AG09309 (cell line): Measurements from ENCODE around the gene CIAPIN1.

Experiments used
- DNase-seq: peaks from one replicate; pipeline ENCODE4 v3.0.0-alpha.2; 2010; ENCODE audit warnings: low read depth
- H3K4me3 ChIP-seq: 2 replicates; pipeline ENCODE4 v1.5.1; 2011; ENCODE audit warnings: mild to moderate bottlenecking, low read depth, low read length, moderate library complexity; ENCODE audit not compliant: control insufficient read depth
- TF ChIP-seq, protein P1 (sequence below): IDR thresholded peaks from 2 replicates; pipeline ENCODE4 v1.5.1; 2011; ENCODE audit warnings: mild to moderate bottlenecking, low read depth, low read length, inconsistent platforms; ENCODE audit not compliant: insufficient read depth, control insufficient read depth; ENCODE audit errors: missing control alignments

The CIAPIN1 gene

DNA sequence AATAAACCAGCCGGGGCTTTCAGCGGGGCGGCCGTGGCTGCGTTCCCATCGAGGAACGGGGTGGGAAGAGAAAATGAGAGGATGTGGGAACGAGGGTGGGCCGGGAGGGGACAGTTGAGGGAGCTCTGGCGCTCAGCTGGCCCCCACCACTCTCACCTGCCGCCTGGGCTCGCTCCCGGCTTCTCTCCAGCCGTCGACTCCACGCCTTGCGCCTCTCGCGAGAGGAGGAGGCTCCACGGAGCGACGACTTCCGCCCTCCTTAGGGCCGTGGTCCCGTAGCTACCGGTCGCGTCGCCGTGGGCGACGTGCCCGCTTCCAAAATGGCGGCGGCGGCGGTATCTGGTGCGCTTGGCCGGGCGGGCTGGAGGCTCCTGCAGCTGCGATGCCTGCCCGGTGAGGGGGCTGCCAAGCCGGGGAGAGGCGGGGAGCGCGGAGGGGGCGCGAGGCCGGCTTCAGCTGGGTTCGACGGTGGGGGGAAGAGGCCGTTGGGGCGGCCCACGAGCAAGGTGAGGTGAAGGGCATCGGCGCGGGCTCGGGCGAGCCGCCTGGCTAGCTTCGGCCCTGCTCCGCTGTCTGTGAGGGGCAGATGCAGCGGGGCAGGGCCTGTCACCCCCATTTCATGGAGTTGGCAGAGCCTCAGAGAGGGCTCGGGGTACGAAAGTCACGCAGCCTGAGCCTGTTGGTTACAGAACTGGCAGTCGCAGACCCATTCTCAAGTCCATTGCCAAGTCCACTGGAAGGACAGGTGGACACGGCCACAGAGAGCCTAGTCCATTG is at the start of gene CIAPIN1, which contains the start of gene COQ9:
Gene CIAPIN1, minus strand, starts transcription at position 200 of the 777 bp plus-strand sequence. CDS start 6,457 bp downstream, outside the sequence.
Gene COQ9, plus strand, starts transcription at position 294 of the 777 bp plus-strand sequence. Its CDS starts 27 bp downstream, at position 321.
- TF ChIP-seq, protein P1, sequence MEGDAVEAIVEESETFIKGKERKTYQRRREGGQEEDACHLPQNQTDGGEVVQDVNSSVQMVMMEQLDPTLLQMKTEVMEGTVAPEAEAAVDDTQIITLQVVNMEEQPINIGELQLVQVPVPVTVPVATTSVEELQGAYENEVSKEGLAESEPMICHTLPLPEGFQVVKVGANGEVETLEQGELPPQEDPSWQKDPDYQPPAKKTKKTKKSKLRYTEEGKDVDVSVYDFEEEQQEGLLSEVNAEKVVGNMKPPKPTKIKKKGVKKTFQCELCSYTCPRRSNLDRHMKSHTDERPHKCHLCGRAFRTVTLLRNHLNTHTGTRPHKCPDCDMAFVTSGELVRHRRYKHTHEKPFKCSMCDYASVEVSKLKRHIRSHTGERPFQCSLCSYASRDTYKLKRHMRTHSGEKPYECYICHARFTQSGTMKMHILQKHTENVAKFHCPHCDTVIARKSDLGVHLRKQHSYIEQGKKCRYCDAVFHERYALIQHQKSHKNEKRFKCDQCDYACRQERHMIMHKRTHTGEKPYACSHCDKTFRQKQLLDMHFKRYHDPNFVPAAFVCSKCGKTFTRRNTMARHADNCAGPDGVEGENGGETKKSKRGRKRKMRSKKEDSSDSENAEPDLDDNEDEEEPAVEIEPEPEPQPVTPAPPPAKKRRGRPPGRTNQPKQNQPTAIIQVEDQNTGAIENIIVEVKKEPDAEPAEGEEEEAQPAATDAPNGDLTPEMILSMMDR: no peak

DNA sequence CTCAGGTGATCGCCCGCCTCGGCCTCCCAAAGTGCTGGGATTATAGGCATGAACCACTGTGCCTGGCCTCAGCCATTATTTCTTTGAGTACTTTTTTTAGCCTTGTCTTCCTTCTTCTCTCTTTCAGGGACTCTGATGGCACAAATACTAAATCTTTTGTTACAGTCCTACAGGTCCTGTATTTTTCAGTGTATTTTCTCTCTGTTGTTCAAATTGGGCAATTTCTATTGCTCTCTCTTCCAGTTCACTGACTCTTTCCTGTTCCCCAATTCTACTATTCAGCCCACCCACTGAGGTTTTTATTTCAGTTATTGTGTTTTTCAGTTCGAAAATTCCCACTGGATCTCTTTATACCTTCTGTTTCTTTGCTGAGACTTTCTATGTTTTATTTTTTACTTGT is 46.6 kb upstream of the CIAPIN1 start:
- H3K4me3 ChIP-seq: no peak overlapping the region
- no peak for DNase-seq
- TF ChIP-seq, protein P1: no peak

More for the DNA sequence above, at the start of gene CIAPIN1, which contains the start of gene COQ9:
- H3K4me3 ChIP-seq: peak within 1 kb of the TSS; percentile 92
- DNase-seq: peak; percentile 52

DNA sequence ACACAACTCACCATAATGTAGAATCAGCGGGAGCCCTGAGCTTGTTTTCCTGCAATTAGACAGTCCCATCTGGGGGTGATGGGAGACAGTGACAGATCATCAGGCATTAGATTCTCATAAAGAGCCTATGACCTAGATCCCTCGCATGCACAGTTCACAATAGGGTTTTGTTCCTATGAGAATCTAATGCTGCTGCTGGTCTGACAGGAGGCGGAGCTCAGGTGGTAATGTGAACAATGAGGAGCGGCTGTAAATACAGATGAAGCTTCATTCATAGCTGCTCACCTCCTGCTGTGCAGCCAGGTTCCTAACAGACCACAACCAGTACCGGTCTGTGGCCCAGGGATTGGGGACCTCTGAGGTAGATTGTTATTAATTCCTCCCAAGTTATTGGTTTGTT is 42.0 kb upstream of the CIAPIN1 start:
- TF ChIP-seq, protein P1: no peak
- no peak for DNase-seq
- H3K4me3 ChIP-seq: no peak overlapping the region

DNA sequence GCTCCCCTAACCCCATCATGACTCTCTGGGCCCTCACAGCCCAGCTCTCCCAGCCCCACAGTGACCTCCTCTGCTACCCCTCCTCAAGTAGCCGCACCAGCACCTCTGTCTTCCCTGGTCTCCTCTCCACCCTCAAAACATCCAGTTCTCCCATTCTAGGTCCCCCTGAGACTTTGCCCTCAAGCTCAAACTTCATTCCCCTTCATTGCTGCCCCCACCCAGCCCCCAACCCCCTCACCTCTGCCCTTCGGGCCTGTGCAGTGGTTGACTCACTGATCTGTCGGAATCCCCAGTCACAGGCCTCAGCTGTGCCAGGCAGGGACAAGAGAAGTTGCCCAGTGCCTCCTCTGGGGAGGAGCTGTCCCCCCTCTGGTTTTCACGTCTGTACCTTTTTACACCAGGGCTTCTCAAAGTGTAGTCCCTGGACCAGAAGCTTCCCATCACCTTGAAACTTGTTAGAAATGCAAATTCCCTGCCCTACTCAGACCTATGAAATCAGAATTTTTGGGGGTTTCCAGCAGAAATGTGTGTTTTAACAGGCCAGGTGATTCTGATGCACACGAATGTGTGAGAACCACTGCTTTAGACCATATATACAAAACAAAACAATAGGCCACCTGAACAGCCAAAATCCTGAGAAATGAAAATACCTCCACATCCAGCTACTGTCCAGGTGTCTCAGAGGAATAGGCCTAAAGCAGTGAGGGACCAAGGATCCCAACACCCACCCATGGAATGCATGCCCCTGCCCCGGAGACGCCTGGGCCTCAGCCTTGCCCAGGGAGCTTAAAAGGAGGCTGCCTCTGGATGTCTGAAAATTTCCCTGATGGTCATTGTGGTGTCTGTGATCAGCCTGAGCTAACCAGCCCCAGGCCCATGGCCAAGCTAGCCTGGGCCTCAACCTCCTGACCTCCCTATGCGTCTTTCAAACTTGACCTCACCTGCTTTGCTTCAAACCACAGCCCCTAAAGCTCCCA is 40.0 kb upstream of the CIAPIN1 start:
- TF ChIP-seq, protein P1: no peak
- DNase-seq: no peak
- H3K4me3 ChIP-seq: peak overlapping the region; percentile 54

DNA sequence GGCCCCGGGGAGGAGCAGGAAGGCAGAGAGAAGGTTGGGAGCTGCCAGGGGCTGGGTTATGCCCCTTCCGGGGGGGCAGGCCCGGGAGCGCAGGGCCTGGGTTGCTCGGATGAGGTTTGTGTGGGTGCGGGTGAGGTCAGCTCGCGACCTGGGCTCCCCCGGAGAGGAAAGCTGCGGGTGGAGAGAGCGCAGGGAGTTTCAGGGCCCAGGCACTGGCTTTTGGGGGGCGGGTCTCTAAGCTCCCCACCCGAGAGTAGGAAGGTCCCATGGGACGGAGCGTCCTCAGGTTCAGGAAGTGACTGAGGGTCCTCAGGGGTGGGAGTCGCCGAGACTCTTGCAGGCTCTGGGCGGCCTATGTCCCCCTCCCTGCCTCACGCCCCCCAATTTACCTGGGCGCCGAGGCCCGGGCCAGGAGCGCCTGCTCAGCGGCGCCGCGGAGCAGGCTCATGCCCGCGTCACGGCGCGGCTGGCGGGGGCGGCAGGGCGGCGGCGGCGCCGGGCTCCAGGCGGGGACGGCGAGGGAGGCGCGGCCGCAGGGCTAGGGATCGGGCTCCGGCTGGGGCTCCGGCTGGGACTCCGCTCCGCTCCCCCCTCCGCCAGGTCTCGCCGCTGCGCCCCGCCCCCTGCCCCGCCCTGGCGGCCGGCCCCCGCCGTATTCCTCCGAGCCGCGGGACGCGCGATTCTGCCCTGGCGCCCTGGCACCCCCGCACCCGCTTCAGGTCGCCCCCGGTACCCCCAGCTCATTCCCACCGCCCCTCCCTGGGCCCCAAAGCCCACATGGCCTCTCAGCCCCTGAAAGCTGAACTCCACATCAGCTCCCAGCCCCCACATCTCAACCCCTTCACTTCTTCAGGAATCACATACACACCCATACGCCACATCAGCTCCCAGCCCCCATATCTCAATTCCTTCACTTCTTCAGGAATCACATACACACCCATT is 39.0 kb upstream of the CIAPIN1 start, which contains the start of gene DOK4:
Gene DOK4, minus strand, starts transcription at position 578 of the 942 bp plus-strand sequence. CDS start 6,986 bp downstream, outside the sequence.
- TF ChIP-seq, protein P1: no peak
- no peak for DNase-seq

More for the DNA sequence above, 39.0 kb upstream of the CIAPIN1 start, which contains the start of gene DOK4:
- H3K4me3 ChIP-seq: peak within 1 kb of the TSS; percentile 93
